A549 (cell line): ENCODE results near the gene ACOXL. TPM values are rescaled to one million over a fixed set of nuclear protein-coding genes. Genes with fewer than 3 reads are reported as not detected.

ENCODE experiments used
- ATAC-seq, 2 experiments: fragments of 200-7000 bp in 1 of 2; fragments of >200 bp in 1 of 2; cut with Nextera tagmentation in 1 of 2; cut with Tn5 transposase in 1 of 2; 3 replicates each; pipeline versions ENCODE4 v1.8.0 to v1.9.1; 2018 to 2020; ENCODE audit warnings: mild to moderate bottlenecking in 1 of 2, moderate library complexity in 1 of 2
- CTCF ChIA-PET: fragments of 300-600 bp; sonication (Branson Sonifier 250); formaldehyde crosslinking; extraction: SDS; loops from one replicate; lab custom pipeline; 2021; ENCODE audit warnings: antibody characterized with exemption, inconsistent platforms; lab: Yijun Ruan, JAX
- POLR2A ChIA-PET: fragments of 350-600 bp; formaldehyde crosslinking; extraction: SDS; loops from one replicate; lab custom pipeline; 2021; ENCODE audit warnings: antibody characterized with exemption, inconsistent platforms; lab: Yijun Ruan, JAX
- DNase-seq, 2 experiments: peaks; one replicate each; pipeline versions ENCODE4 v3.0.0 to v3.0.0-alpha.2; 2011 to 2016; ENCODE audit warnings: low read depth in 1 of 2, low spot score in 1 of 2
- FAIRE-seq: peaks from 2 replicates; lab custom pipeline; 2011; peaks lifted over from hg19 to GRCh38; lab: Jason Lieb, UNC
- H3K27ac ChIP-seq, 2 experiments: fragments of >200 bp; sonication (Bioruptor Twin); formaldehyde crosslinking; 3 replicates each; pipeline ENCODE4 v1.5.1; 2016 to 2017
- H3K4me1 ChIP-seq: fragments of >200 bp; sonication (Bioruptor Twin); formaldehyde crosslinking; 3 replicates; pipeline ENCODE4 v1.6.1; 2016
- H3K4me2 ChIP-seq: fragments of >200 bp; sonication (Bioruptor Twin); formaldehyde crosslinking; 3 replicates; pipeline ENCODE4 v1.6.1; 2016
- H3K4me3 ChIP-seq: fragments of >200 bp; sonication (Bioruptor Twin); formaldehyde crosslinking; 3 replicates; pipeline ENCODE4 v1.5.1; 2016
- H3K9me3 ChIP-seq: fragments of >200 bp; sonication (Bioruptor Twin); formaldehyde crosslinking; 3 replicates; pipeline ENCODE4 v1.6.1; 2016
- CBX2 ChIP-seq: fragments of 200-600 bp; sonication (generic); IDR thresholded peaks from 2 replicates; pipeline ENCODE4 v1.6.1; 2016; ENCODE audit warnings: low read depth, mild to moderate bottlenecking, borderline replicate concordance
- CHD2 ChIP-seq: fragments of 150-350 bp; IDR thresholded peaks from 2 replicates; pipeline ENCODE4 v1.6.1; 2014; ENCODE audit warnings: low read length; ENCODE audit not compliant: partially characterized antibody
- EP300 ChIP-seq, 2 experiments: fragments of >200 bp; sonication (Bioruptor Twin); formaldehyde crosslinking; IDR thresholded peaks; 2 replicates in 1 of 2; 3 replicates in 1 of 2; pipeline ENCODE4 v1.6.1; 2016 to 2017
- ESRRA ChIP-seq: fragments of 150-350 bp; IDR thresholded peaks from 2 replicates; pipeline ENCODE4 v1.6.1; 2014; ENCODE audit warnings: mild to moderate bottlenecking, low read length, borderline replicate concordance
- FOSB ChIP-seq: fragments of 250-450 bp; sonication (Bioruptor Pico); IDR thresholded peaks from 2 replicates; pipeline ENCODE4 v1.5.0; 2020; ENCODE audit warnings: mild to moderate bottlenecking, moderate library complexity
- FOXS1 ChIP-seq: fragments of 250-450 bp; sonication (Bioruptor Pico); IDR thresholded peaks from 2 replicates; pipeline ENCODE4 v1.5.0; 2020; ENCODE audit warnings: mild to moderate bottlenecking, moderate library complexity
- HMGXB4 ChIP-seq: fragments of 250-450 bp; sonication (Bioruptor Pico); IDR thresholded peaks from 2 replicates; pipeline ENCODE4 v1.5.0; 2021; ENCODE audit warnings: mild to moderate bottlenecking, moderate library complexity, borderline replicate concordance
- HOXB13 ChIP-seq: fragments of 250-450 bp; sonication (Bioruptor Pico); IDR thresholded peaks from 2 replicates; pipeline ENCODE4 v1.5.0; 2020; ENCODE audit warnings: low read depth, mild to moderate bottlenecking, moderate library complexity
- HOXB5 ChIP-seq: fragments of 250-450 bp; sonication (Bioruptor Pico); IDR thresholded peaks from 2 replicates; pipeline ENCODE4 v1.5.0; 2020; ENCODE audit warnings: mild to moderate bottlenecking, moderate library complexity
- KDM1A ChIP-seq: fragments of 200-600 bp; sonication (generic); IDR thresholded peaks from 2 replicates; pipeline ENCODE4 v1.6.1; 2016; ENCODE audit warnings: low read depth, mild to moderate bottlenecking
- KDM5A ChIP-seq: fragments of 200-600 bp; sonication (generic); IDR thresholded peaks from 2 replicates; pipeline ENCODE4 v1.6.1; 2016; ENCODE audit warnings: antibody characterized with exemption, mild to moderate bottlenecking
- MAX ChIP-seq: IDR thresholded peaks from 2 replicates; pipeline ENCODE4 v1.6.1; 2012
- NFE2L2 ChIP-seq: fragments of 150-350 bp; conservative IDR thresholded peaks from 2 replicates; pipeline ENCODE4 v1.6.1; 2014; ENCODE audit warnings: low read length
- NPAS2 ChIP-seq: fragments of 250-450 bp; sonication (Bioruptor Pico); IDR thresholded peaks from 2 replicates; pipeline ENCODE4 v1.8.0; 2022; ENCODE audit warnings: mild to moderate bottlenecking, moderate library complexity, borderline replicate concordance
- NR3C1 ChIP-seq: fragments of >200 bp; sonication (Bioruptor Twin); formaldehyde crosslinking; IDR thresholded peaks from 3 replicates; pipeline ENCODE4 v1.6.1; 2017
- SMC3 ChIP-seq: fragments of >200 bp; sonication (Bioruptor Twin); formaldehyde crosslinking; IDR thresholded peaks from 3 replicates; pipeline ENCODE4 v1.6.1; 2018; ENCODE audit warnings: inconsistent platforms
- TFCP2L1 ChIP-seq: fragments of 250-450 bp; sonication (Bioruptor Pico); IDR thresholded peaks from 2 replicates; pipeline ENCODE4 v1.5.0; 2021; ENCODE audit warnings: mild to moderate bottlenecking
- USF2 ChIP-seq: fragments of 450-650 bp; IDR thresholded peaks from 2 replicates; pipeline ENCODE4 v1.6.1; 2014; ENCODE audit warnings: antibody characterized with exemption
- ZC3H11A ChIP-seq: fragments of 450-650 bp; IDR thresholded peaks from 2 replicates; pipeline ENCODE4 v1.6.1; 2014; ENCODE audit warnings: antibody characterized with exemption, mild to moderate bottlenecking
- ZNF302 ChIP-seq: fragments of 250-450 bp; sonication (Bioruptor Pico); IDR thresholded peaks from 2 replicates; pipeline ENCODE4 v1.9.0; 2021; ENCODE audit warnings: inconsistent platforms, mild to moderate bottlenecking, moderate library complexity
- ZSCAN20 ChIP-seq: fragments of 250-450 bp; sonication (Bioruptor Pico); IDR thresholded peaks from 2 replicates; pipeline ENCODE4 v1.8.0; 2022; ENCODE audit warnings: mild to moderate bottlenecking, moderate library complexity
- WGBS: methylation state at CpG from one replicate; pipeline ENCODE4 v1.1.6; 2017; ENCODE audit errors: missing lambda C conversion rate; 5-methylcytosine and 5-hydroxymethylcytosine counted together
- polyA plus RNA-seq, 4 experiments: library from polyadenylated mRNA; depleted of rRNA in 3 of 4; stranded (reverse); fragments of >200 nt; fragmentation: RNase III in 1 of 4; extraction: RNeasy Plus Mini Kit Qiagen cat#74134 plus additional on column Dnase treatment in 1 of 4; gene quantifications; 2 replicates in 3 of 4; 3 replicates in 1 of 4; pipeline ENCODE4 v1.2.3, GENCODE V29; 2011 to 2017

Gene ACOXL
- polyA plus RNA-seq, 2 of the 4 experiments (the other 2 are of a cell fraction): not detected

GRCh38 chr2:110874453-110875383 is 142.3 kb downstream of the ACOXL start:
- H3K4me2 ChIP-seq: no peak overlapping the region
- H3K27ac ChIP-seq: no peak overlapping the region
- no peaks in the 10 kb centered on the region for H3K4me1 ChIP-seq
- ChIA-PET POLR2A (no interaction called here), CTCF (interaction anchor here (1.7 kb wide), 1 partner anchor 9 kb away, joined by 4 read pairs; no protein-coding TSS in a partner anchor)
- FAIRE-seq (no peak), DNase-seq (no peak), ATAC-seq (no peak)
- H3K9me3 ChIP-seq: peaks cover 16% of the 10 kb centered on the region; the same call in 2 of the 3 replicates
- no peak for TF ChIP-seq NFE2L2
- TF ChIP-seq FOXS1: no peak
- TF ChIP-seq HMGXB4 (CRISPR knock-in tag): no peak
- no peak for TF ChIP-seq HOXB13 (CRISPR knock-in tag)
- no peak for TF ChIP-seq CBX2
- no peak for TF ChIP-seq CHD2
- TF ChIP-seq SMC3: no peak
- no peak for TF ChIP-seq KDM1A
- TF ChIP-seq ZSCAN20 (CRISPR knock-in tag): no peak
- TF ChIP-seq KDM5A: no peak
- no peak overlapping the region for H3K4me3 ChIP-seq
- WGBS: 70% methylated on average over 24 of the region's 24 CpGs

GRCh38 chr2:110875384-110875725 is 143.0 kb downstream of the ACOXL start:
- Histone ChIP-seq H3K4me2 (no peak overlapping the region), H3K4me3 (no peak overlapping the region), H3K4me1 (no peaks in the 10 kb centered on the region)
- DNase-seq: no peak
- CTCF ChIA-PET: interaction anchor here (1.7 kb wide), 1 partner anchor 9 kb away, joined by 4 read pairs; no protein-coding TSS in a partner anchor
- TF ChIP-seq FOXS1 (no peak), NR3C1 (no peak), TFCP2L1 (CRISPR knock-in tag) (no peak), HOXB13 (CRISPR knock-in tag) (no peak), EP300 (IDR thresholded peaks at IDR 0.05) (no peak), HMGXB4 (CRISPR knock-in tag) (no peak), MAX (no peak), ESRRA (no peak), HOXB5 (no peak), ZNF302 (CRISPR knock-in tag) (no peak), USF2 (no peak), ZC3H11A (no peak), FOSB (no peak), NPAS2 (CRISPR knock-in tag) (no peak)
- TF ChIP-seq, all 56 proteins: peak for 0
- POLR2A ChIA-PET: no interaction called here
- Histone ChIP-seq H3K9me3 (peaks cover 16% of the 10 kb centered on the region; the same call in 2 of the 3 replicates), H3K27ac (no peak overlapping the region)
- ATAC-seq (no peak), FAIRE-seq (no peak)
- 68% methylated on average over 6 of the region's 6 CpGs for WGBS
